GM12875 (cell line): ENCODE results near the gene NFATC1.

ENCODE experiments used
- H3K4me3 ChIP-seq: one replicate; pipeline ENCODE4 v1.5.1; 2011; ENCODE audit warnings: low read depth, low read length, control low read depth
- CTCF ChIP-seq: IDR thresholded peaks from 2 replicates; pipeline ENCODE4 v1.5.1; 2011; ENCODE audit warnings: low read depth, mild to moderate bottlenecking, control low read depth, inconsistent platforms, low read length, moderate library complexity, borderline replicate concordance; ENCODE audit not compliant: insufficient read depth

Gene NFATC1

GRCh38 chr18:79405019-79405780 is 9.5 kb downstream of the NFATC1 start:
- TF ChIP-seq CTCF = no peak
- H3K4me3 ChIP-seq = peak overlapping the region; percentile 21

GRCh38 chr18:79405781-79406575 is 10.2 kb downstream of the NFATC1 start:
- H3K4me3 ChIP-seq = peak overlapping the region; percentile 6
- TF ChIP-seq CTCF = no peak

- no peak overlapping the region for H3K4me3 ChIP-seq
- TF ChIP-seq CTCF = no peak
Observed at GRCh38 chr18:79406708-79407107, 11.0 kb downstream of the NFATC1 start.

- H3K4me3 ChIP-seq = no peak overlapping the region
- TF ChIP-seq CTCF = no peak
Observed at GRCh38 chr18:79409313-79409712, 13.6 kb downstream of the NFATC1 start.

- TF ChIP-seq CTCF = no peak
- no peak overlapping the region for H3K4me3 ChIP-seq
Observed at GRCh38 chr18:79410171-79410641, 14.5 kb downstream of the NFATC1 start.

GRCh38 chr18:79410731-79411613 is 15.2 kb downstream of the NFATC1 start:
- no peak for TF ChIP-seq CTCF
- no peak overlapping the region for H3K4me3 ChIP-seq
